GM18505 (cell line): ENCODE measurements around the gene DROSHA.
A peak's percentile ranks its signal among the peaks of the same experiment; 100 is the strongest.

Experiments
- ATAC-seq: cut with Tn5 transposase; IDR thresholded peaks from one replicate; pipeline ENCODE4 v1.9.1; 2021; ENCODE audit not compliant: unreplicated experiment
- POLR2A ChIP-seq: IDR thresholded peaks from 4 replicates; pipeline ENCODE4 v1.6.1; 2011; ENCODE audit warnings: borderline replicate concordance; ENCODE audit not compliant: insufficient read depth, insufficient read length; ENCODE audit errors: extremely low read depth

DROSHA gene

DNA sequence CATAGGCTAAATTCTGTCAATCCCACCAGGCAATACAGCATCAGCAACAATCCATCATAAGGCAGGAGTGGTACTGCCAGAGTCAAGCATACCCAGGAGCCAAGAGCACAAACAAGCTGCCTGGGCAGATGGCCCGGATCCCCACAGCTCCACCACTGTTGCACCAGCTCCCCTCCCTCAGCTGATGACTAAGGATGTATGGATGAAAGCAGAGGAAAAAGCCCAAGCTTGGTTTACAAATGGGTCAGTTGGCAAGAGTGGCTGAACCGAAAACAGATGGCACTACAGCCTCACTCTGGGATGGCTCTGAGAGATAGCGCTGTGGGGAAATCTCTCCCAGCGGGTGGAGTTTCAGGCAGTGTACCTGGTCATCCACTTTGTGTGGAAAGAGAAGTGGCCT is 29.4 kb downstream of the DROSHA start:
- no peak for TF ChIP-seq POLR2A
- ATAC-seq, result no peak

DNA sequence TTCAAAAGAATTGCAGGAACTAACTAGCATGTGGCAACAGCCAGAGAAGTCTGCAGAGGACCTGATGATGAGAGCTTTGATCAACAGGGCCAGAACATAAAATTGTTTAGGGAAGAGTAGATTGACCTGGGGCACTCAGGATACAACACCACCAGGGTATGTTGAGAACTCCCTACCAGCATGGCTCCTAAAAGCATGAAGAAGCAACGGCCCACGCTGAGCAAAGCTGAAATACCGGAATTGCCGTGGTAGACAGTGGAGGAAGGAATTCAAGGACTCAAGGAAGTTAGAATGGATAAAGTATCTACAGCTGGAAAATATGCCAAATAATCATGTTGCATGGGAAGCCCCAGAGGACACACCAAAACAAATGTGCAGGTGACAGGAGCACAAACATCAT is 31.6 kb downstream of the DROSHA start:
- no peak for TF ChIP-seq POLR2A
- ATAC-seq, result no peak

DNA sequence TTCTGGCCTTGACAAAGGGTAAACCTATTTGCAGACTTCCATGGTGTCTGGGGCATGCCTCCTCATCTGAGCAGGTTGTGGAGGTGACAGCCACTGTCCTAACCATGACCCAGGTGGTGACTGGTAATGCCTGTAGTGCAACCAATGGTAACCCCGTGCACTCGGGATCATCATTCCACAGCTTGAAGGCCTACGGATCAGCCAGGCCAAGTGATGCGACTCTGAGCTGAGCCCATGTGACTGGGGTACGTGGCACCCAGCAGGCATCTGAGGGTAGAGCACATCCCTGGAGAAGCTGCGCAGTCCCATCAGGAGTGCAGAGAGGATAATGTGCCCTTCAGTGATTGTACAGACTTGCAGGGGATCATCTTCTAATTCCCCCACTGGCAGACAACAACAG is 35.0 kb downstream of the DROSHA start:
- no peak for TF ChIP-seq POLR2A
- ATAC-seq, result no peak

DNA sequence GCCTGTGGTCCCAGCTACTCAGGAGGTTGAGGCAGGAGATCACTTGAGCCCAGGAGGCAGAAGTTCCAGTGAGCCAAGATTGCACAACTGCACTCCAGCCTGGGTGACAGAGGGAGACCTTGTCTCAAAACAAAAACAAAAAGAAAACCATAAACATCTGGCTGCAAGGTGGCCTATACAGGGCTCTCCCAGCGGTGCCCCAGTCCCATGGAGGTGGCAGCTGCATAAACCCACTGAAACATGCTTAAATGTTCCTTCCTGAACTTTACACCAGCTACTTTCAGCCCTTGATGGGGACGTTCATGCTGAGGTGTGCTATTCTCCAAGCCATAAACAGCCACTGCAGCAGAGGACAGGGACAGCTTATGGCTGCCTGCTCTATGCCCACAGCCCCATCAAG is 35.6 kb downstream of the DROSHA start:
- no peak for TF ChIP-seq POLR2A
- ATAC-seq, result no peak

GRCh38 chr5:31495336-31495735 is 36.6 kb downstream of the DROSHA start:
- TF ChIP-seq POLR2A, result no peak
- ATAC-seq, result no peak

DNA sequence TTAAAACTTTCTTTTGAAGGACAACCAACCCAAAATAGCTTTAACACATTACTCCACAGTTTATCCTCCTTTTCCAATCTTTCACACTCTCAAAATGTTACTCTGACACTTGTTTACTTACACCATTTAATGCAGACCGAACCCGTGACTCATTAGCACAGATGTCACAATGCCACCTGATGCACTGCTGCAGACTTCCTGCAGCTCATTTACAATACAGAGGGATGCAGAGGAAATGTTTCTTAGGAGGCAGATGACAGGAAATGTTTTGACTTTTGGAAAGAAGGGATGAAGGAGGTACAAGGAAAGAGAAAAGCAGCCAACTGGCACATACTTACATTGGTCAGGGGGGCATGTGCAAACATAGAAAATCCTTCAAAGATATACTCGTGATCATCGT is 39.0 kb downstream of the DROSHA start:
- TF ChIP-seq POLR2A, result no peak
- ATAC-seq, result no peak

DNA sequence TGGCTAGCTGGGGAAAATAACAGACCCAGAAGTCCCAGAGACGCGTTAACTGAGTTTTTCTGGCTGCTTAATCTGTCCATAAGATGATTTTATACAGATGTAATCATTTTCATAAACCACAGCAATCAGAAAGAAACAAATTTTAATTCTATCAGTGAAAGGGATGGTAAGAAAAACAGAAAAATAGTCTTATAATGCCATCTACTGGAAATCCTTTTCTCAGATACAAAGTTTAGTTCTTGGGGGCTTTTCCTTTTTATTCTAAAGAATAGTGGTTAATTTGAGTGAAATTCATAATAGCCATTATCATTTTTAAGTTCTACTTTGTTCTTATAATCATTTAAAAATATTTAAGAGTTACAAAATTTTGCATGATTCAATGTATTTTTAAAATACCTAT is 44.4 kb downstream of the DROSHA start:
- no peak for ATAC-seq
- no peak for TF ChIP-seq POLR2A

GRCh38 chr5:31486441-31486840 is 45.5 kb downstream of the DROSHA start:
- TF ChIP-seq POLR2A, result no peak
- ATAC-seq, result no peak

- TF ChIP-seq POLR2A, result no peak
- no peak for ATAC-seq
Observed at GRCh38 chr5:31485376-31486207, 46.3 kb downstream of the DROSHA start.

DNA sequence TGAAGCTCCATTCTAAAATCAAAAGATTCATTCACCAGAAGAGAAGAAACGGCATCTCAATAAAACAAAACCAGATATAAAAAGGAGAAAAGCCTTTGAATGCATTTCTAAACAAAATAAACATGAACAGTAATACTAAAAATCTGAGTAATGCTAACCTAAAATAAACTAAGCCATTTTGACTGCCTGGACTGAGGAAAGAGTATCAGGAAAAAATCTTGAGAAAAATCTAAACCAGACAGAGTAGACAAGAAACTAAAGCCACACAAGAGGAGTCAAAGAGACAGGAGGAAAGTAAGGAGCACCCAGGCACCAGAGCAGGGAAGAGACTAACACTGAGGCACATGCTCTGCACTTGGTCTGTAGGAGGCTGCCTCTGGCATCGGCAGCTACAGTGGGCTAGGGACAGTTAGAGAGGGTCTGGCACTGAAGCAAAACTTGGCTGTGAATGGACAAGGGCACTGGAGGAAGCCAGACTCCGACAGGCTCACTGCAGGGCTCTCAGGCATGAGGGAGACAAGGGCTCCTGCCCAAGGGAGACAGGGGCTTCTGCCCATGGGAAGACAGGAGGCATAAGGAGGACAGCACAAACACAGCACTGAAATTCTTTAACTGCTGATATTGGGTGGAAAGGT is 50.2 kb downstream of the DROSHA start:
- ATAC-seq, result no peak
- TF ChIP-seq POLR2A, result no peak

GRCh38 chr5:31479706-31480105 is 52.2 kb downstream of the DROSHA start:
- peak; percentile 50 for ATAC-seq
- no peak for TF ChIP-seq POLR2A

GRCh38 chr5:31478901-31479300 is 53.0 kb downstream of the DROSHA start:
- TF ChIP-seq POLR2A, result no peak
- no peak for ATAC-seq

DNA sequence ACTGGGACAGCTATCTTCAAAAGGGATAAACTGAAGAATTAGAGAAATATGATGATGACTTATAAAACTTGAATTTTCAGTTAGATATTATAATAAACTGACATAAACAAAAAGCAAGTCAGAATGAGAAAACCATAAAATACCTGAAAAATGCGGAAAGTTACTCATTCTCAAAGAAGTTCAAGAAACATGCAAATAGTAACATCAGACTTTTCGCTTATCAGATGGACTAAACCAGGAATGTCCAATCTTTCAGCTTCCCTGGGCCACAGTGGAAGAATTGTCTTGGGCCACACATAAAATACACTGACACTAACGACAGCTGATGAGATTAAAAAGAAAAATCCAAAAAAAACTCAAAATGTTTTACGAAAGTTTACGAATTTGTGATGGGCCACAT is 53.9 kb downstream of the DROSHA start:
- TF ChIP-seq POLR2A, result no peak
- ATAC-seq, result no peak

DNA sequence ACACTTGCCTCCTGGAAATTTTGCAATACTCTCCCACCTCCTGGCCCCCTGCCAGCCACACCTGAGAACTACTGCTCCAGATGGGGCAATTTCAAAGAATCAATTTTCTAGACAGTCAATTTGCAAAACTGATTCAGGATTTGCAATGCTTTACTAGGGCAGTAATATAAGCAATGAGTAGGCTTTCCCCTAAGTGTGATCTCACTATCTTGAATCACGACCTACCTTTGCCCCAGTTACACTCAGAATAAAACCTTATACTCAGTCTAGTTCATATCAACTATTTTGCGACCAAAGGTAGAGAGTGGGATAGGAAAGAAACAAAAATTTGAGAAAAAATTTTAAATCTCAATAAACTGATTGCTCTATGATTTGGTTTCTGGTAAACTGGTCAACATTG is 54.4 kb downstream of the DROSHA start:
- no peak for TF ChIP-seq POLR2A

GRCh38 chr5:31476738-31477141 is 55.2 kb downstream of the DROSHA start:
- ATAC-seq, result no peak
- TF ChIP-seq POLR2A, result no peak

More for the DNA sequence above, 54.4 kb downstream of the DROSHA start:
- ATAC-seq, result no peak

DNA sequence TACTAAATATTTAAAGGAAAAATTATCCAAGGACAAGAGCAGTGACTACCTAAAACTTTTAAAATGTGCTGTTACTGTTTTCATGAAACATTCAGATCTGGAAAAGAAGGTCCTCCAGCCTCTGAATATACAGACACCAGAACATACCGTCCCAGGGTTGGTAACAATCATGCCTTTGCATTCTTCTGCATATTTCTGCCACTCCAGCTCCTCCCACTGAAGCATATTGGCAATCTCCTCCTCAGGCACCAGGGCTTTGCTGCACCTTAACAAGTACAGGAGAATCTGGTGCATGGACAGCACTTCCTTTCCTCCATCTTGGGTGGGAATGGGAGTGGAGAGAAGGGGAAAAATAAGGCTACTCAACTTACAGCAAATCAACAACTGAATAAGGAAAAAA is 60.0 kb downstream of the DROSHA start:
- TF ChIP-seq POLR2A, result no peak
- no peak for ATAC-seq
